Measurements from ENCODE around the gene SLC29A2.

The SLC29A2 gene

DNA sequence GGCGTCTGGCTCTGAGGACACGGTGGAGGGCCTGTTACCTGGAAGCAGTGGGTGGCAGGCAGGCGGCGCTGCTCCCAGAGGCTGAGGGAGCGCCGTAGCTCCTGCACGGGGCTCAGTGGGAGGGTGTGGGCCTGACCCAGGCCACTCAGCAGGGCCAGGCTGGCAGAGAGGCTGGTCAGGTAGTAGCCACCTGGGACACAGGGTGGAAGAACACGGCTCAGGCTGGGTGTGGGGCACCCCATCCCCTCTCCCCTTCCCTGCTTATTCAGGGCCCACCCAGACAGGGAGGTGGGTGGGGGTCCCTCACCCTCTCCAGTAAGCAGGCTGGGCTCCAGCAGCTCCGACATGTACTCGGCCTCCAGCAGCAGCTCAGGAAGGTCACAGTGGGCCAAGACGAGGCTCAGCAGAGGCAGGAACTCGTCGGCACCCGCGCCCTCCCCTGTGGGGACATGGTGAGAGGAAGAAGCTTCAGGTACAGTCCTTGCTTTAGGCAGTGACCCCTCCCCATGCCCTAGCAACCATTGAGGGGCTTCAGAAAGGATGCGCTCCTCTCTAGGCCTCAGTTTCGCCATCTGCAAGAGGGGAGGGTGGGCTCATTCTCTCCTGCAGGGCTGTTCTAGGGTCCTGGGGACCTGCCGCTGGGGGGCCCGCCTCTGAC is 38.2 kb downstream of the SLC29A2 start:
- TF ChIP-seq, protein P1, sequence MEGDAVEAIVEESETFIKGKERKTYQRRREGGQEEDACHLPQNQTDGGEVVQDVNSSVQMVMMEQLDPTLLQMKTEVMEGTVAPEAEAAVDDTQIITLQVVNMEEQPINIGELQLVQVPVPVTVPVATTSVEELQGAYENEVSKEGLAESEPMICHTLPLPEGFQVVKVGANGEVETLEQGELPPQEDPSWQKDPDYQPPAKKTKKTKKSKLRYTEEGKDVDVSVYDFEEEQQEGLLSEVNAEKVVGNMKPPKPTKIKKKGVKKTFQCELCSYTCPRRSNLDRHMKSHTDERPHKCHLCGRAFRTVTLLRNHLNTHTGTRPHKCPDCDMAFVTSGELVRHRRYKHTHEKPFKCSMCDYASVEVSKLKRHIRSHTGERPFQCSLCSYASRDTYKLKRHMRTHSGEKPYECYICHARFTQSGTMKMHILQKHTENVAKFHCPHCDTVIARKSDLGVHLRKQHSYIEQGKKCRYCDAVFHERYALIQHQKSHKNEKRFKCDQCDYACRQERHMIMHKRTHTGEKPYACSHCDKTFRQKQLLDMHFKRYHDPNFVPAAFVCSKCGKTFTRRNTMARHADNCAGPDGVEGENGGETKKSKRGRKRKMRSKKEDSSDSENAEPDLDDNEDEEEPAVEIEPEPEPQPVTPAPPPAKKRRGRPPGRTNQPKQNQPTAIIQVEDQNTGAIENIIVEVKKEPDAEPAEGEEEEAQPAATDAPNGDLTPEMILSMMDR (IDR thresholded peaks at IDR 0.05; ENCODE audit: extremely low read depth, insufficient read depth, missing control alignments), result no peak
- in situ Hi-C loops (cut with MboI; ENCODE audit: low pct_unique_long_range_greater_than_20kb, low sequenced_read_pairs, unreplicated experiment), result no loop called here

DNA sequence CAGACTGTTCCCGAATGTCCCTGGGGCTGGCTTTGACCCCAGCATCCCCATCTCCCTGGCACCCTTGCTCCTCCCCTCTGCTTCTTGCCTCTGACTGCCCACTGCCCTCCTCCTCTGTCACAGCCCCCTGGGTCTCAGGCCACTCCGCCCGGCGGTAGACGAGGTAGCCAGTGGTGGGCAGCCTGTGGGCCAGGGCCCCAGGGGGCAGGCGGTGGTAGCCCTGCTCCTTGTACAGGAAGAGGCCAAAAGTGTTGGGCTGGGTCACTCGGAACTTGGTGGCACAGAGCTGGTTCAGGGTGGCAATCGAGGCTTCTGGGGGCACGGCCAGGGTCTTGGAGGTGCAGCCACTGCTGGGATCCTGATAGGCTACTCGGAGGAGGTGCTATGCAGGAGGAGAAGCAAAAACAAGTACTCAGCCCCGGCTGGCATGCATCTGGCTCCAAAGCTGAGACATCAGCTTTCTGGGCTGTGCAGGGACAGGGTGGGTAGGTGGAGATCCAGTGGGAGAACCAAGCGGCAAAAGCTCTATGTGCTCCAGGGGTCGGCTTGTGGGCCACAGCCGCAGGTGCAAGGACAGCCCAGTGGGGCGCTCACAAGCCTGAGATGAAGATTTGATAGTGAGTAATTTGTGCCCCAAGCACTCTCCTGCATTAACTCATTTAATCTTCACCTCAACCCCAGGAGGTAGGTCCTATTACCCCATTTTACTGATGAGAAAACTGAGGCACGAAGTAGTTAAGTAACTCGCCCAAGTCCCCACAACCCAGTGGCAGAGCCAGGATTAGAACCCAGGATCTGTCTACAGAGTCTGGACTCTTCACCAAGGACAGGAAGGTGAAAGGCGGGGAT is 39.0 kb downstream of the SLC29A2 start:
- DNase-seq (ENCODE audit: low spot score), result no peak
- in situ Hi-C loops (cut with MboI; ENCODE audit: low pct_unique_long_range_greater_than_20kb, low sequenced_read_pairs, unreplicated experiment), result no loop called here
- TF ChIP-seq, protein P1 (IDR thresholded peaks at IDR 0.05; ENCODE audit: extremely low read depth, insufficient read depth, missing control alignments), result no peak

More for the DNA sequence above, 38.2 kb downstream of the SLC29A2 start:
- no peak for DNase-seq (ENCODE audit: low spot score)

DNA sequence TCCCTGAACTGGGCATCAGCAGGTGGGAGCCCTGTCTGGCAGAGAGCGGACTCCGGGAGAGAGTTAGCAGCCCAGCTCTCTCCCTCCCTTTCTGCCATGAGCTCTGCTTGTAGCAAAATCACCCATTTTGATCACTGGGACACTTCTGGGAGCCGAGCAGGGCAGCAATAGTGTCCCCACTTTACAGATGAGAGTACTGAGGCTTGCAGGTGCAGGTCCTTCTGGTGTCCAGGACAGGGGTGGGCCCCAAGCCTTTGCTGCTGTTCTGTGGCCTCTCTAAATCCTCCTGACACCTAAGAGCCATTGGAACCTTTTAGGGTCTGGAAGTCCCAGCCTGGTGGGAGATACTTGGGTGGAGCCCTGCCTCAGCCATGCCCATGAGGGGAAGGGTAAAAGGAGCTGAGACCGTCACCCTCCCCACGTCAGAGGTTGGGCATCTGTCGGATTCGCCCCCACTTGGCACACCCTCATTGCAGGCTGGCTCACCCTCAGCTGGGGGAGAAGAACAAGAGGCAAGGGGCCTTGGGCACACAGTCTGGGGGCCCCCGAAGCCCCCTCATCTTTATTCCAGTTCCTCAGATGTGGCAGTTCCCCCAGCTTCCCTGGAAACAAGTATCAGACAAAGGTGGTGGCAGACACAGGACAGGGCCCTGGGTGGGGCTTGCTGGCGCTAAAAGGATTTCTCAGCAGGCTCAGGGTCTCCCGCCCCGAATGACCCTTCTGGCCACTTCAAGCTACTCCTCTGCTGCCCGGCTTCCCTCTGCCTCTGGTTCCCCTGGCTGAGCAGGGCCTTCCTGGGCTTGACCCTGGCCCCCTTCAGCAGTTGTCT is 39.8 kb downstream of the SLC29A2 start:
- TF ChIP-seq, protein P1 (IDR thresholded peaks at IDR 0.05; ENCODE audit: extremely low read depth, insufficient read depth, missing control alignments), result no peak
- in situ Hi-C loops (cut with MboI; ENCODE audit: low pct_unique_long_range_greater_than_20kb, low sequenced_read_pairs, unreplicated experiment), result no loop called here
- no peak for DNase-seq (ENCODE audit: low spot score)

DNA sequence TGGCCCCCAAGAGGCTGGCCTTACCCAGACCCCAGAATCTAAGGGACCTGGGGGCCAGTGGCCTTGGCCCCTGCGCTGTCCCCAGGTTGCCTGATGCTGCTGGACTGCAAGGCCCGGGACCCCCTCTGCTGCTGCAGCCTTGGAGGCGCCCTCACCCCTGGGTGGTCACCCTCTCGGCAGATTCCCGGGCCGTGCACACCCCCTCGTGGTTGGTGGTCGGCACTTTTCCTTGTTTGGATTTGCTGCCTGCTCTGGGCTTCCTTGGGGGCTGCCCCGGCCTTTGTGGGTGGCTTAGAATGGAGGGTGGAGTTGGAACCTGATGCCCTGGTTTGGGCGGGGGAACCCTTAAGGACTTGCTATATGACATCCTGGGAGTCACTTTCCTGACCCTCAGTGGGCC is 40.6 kb downstream of the SLC29A2 start:
- no peak for DNase-seq (ENCODE audit: low spot score)
- TF ChIP-seq, protein P1 (IDR thresholded peaks at IDR 0.05; ENCODE audit: extremely low read depth, insufficient read depth, missing control alignments), result no peak
- in situ Hi-C loops (cut with MboI; ENCODE audit: low pct_unique_long_range_greater_than_20kb, low sequenced_read_pairs, unreplicated experiment), result no loop called here

DNA sequence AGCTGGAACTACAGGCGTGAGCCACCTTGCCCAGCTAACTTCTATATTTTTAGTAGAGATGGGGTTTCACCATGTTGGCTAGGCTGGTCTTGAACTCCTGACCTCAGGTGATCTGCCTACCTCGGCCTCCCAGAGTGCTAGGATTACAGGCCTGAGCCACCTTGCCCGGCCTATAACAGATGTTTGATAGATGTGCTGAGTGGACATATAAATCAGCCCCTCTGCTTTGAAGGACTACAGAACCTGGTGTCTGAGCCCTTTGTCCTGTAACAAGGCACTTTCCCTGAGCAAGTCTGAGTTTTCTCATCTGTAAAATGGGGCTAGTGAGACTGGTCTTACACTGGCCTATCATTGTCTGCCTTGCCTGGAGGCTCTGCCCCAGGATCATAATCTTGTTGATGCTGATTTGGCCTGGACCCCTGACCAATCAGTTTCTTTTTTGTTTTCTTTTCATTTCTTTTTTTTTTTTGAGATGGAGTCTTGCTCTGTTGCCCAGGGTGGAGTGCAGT is 42.3 kb downstream of the SLC29A2 start:
- no peak for DNase-seq (ENCODE audit: low spot score)
- TF ChIP-seq, protein P1 (IDR thresholded peaks at IDR 0.05; ENCODE audit: extremely low read depth, insufficient read depth, missing control alignments), result no peak
- in situ Hi-C loops (cut with MboI; ENCODE audit: low pct_unique_long_range_greater_than_20kb, low sequenced_read_pairs, unreplicated experiment), result no loop called here
